ENCODE data around the gene CDK18.
"Not testable (repeated sequence)": the region's sequence is repeated elsewhere in the genome, so short reads cannot be mapped to it uniquely, and the experiment has no call there.

CDK18 gene

DNA sequence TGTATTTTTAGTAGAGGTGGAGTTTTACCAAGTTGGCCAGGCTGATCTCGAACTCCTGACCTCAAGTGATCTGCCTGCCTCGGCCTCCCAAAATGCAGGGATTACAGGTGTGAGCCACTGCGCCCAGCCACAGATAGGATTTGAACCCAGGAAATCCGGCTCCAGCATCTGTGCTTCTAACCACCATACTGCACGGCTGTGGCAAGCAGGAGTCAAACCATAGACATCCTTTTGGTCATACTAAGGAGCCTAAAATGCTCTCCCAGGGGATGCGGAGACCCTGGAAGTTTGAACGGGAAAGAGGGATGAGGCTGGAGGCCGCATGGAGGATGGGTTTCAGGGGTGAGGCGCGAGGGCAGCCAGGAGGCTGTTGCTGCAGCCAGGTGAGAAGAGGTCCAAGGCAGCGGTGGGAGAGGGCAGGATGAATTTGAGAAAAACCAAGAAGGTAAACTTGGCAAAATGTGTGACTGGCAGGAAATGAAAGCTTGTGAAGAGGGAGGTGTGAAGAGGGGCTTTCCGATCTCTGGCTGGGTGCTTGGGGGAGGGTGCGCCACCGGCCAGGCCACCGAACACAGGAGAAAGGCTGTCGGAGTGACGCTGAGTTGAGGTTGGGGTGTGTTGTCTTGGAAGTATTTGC is 24.0 kb upstream of the CDK18 start:
- peak in 1 of 2 donors; percentile 38 for DNase-seq (ENCODE audit: extremely low read depth in 1 of 2, low read depth in 1 of 2)

DNA sequence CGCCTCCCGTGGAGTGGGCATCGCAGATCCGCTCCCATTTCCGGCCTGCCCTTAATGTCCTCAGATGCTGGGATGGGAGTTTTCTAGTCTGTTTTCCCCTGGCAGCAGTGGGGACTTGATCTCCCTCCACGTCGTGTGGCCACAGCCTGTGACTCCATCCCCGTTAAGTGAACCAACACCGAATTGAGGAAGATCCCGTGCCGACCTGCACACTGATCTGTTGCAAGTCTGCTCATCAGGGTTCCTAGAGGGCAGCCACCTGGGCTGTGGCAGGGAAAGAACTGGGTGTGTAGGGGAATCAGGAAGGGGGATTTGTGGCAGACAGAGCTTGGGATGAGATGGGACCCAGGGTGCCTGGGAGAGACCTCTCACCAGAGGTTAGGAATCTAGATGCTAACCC is 23.3 kb upstream of the CDK18 start:
- DNase-seq (ENCODE audit: extremely low read depth in 1 of 2, low read depth in 1 of 2), result no peak

DNA sequence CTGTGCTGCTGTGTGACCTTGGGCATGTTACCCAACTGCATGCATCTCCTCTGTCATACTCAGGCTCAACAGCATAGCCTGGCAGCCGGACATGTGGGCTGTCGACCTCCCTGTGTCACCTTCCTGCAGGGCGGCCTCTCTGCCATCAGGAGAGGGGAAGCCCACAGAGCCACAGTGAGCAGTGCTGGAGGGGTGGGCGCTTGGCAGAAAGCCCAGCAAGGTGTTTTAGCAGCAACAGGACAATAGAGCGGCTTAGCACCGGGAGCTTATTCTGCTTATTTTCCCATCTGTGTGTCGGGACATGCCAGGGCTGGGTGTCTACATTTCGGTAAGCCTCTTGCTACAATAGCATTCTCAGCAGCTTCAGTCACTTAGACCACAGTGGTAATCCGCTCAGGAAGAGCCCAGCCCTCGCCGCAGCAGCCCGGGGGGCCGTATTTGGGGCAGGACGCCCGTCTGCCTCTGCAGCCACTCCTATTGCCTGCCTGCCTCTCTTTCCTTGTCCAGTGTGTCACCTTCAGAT is 22.8 kb upstream of the CDK18 start:
- no peak for DNase-seq (ENCODE audit: extremely low read depth in 1 of 2, low read depth in 1 of 2)

DNA sequence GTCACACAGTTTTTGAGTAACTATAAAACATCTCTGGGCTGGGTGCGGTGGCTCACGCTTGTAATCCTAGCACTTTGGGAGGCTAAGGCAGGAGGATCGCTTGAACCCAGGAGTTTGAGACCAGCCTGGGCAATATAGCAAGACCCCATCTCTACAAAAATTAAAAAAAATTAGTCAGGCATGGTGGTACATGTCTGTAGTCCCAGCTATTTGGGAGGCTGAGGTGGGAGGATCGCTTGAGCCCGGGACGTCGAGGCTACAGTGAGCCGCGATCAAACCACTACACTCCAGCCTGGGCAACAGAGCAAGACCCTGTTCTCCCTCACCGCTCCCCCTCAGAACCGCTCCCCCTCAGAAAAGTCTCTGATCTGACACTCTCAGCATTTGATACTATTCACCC is 21.9 kb upstream of the CDK18 start:
- not testable (repeated sequence) for DNase-seq (ENCODE audit: extremely low read depth in 1 of 2, low read depth in 1 of 2)

DNA sequence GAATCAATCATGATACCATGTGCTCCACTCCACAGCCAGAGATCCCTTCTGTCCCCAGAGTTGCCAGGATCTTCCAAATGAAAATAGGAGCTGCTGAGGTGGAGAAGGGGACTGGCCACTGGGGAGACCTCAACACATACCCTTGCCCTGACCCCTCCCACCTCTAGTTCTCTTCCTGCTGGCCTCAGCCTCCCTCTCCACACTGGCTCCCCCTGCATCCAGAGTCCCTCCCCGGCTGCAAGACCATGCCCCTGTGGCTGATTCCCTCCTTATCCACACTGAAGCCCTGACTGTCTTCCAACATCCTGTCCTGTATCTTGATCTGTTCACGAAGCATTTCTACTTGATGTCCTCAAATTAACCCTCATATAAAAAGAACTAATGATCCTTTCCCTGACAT is 21.1 kb upstream of the CDK18 start:
- DNase-seq (ENCODE audit: extremely low read depth in 1 of 2, low read depth in 1 of 2), result no peak

DNA sequence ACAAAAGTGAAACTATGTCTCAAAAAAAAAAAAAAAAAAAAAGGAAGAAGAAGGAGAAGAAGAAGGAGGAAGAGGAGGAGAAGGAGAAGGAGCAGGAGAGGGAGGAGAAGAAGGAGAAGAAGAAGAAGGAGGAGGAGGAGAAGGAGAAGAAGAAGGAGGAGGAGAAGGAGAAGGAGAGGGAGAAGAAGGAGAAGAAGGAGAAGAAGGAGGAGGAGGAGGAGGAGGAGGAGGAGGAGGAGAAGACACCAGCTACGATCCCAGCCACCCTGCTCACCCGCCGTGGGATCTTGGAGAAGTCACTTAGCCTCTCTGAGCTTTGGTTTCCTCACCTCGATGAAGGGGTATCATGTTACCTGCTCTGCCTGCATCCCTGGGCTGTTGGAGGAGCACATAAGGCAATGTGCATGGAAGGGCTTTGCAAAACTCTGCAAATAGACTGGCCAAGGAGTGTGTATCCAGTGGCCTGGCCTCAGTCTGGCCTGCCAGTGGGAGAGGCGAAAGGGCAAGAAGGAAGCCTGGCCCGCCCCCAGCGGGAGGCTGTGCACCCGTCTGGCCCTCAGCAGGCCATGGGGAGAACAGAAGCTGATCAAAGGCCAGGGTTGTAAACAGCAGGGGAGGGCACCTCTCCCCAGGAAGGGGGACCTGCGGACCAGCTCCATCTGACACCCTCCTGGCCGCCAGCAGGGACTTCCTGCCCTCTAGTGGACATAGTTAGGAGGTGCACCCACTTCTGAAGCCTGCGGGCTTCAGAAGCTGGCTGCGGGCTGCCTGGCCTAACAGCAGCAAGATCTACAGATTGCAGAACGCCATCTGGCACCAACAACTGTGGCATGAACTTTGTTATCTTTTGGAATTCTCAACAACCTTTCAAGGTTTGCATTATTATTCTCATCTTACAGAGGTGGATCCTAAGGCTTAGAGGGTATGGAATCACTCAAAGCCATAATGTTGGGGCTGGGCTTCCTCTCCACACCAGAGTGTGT is 19.2 kb upstream of the CDK18 start:
- peak; percentile 36 to 45 for DNase-seq (ENCODE audit: extremely low read depth in 1 of 2, low read depth in 1 of 2)

DNA sequence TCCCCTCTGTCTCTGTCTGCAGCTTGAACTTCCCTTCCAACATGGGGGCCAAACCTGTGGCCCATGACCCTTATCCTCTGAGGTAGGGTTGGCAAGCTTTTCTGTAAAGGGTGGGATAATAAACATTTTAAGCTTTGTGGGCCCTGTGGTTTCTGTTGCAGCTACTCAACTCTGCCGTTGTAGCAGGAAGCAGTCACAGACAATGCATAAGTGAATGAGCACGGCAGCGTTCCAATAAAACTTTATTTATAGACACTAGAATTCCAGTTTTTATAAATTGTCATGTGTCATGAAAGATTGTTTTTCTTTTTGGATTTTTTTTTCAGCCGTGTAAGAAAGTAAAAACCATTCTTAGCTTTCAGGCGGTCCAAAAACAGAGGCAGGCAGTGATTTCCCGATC is 18.2 kb upstream of the CDK18 start:
- no peak for DNase-seq (ENCODE audit: extremely low read depth in 1 of 2, low read depth in 1 of 2)

DNA sequence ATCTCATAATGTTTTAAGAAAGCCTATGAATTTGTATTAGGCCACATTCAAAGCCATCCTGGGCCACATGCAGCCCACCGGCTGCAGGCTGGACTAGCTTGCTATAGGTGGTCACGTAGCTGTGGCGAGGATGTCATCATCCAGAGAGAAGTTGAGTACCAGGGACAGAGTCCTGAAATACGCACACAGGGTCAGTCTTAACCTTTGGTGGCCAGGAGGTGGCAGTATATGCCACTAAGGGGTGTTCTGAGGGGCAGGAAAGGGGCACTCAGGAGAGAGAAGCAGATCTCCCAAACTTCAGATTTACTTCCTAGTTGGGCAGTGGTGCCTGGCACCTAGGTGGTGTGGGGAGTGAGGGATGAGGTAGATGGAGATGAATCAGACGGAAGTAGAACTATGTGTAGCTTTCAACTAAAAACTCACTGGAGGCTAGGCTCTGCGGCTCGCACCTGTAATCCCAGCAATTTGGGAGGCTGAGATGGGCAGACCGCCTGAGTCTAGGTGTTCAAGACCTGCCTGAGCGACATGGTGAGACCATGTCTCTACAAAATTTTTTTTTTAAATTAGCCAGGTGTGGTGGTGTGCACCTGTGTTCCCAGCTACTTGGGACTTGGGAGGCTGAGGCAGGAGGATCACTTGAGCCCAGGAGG is 16.3 kb upstream of the CDK18 start:
- DNase-seq (ENCODE audit: extremely low read depth in 1 of 2, low read depth in 1 of 2), result no peak

DNA sequence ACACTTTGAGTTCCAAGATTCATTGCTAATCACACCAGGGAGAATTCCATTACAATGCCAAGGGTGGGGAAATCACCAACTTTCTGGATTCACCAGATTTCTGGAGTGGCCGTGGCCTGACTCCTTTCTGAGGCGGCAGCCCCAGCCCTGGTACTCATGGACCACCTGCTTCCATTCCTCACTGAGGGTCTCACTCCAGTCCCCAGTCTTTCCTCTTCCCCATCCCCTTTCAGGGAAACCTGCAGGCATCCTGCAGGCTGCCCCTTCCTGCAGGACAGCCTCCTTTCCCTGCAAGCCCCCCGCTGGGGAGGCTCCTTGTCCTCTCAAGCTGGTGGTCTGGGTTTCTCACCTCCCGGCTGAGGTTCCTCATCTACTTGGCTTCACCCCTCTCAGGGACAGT is 12.7 kb upstream of the CDK18 start:
- no peak for DNase-seq (ENCODE audit: extremely low read depth in 1 of 2, low read depth in 1 of 2)

DNA sequence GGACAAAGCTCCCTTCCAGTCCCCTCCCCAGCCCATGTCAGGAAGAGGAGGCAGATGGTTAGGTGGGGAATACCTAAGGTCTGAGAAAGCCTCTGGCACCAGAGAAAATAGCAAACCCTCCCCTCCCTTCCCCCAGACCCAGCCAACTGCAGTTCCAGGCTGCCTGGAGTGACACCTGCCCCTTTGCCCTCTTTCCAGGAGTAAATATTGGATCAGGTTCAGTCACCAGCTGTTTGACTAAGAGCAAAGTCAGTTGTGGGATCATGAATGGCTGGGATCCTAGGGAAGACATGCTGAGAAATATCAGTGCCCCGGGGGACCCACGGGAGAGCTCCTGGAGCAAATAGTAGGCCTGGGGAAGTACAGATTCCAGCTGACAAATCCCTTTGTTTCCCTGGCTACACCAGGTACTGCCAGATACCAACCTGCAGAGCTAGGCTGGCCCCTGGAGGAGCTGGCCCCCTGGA is 12.2 kb upstream of the CDK18 start:
- DNase-seq (ENCODE audit: extremely low read depth in 1 of 2, low read depth in 1 of 2), result no peak

DNA sequence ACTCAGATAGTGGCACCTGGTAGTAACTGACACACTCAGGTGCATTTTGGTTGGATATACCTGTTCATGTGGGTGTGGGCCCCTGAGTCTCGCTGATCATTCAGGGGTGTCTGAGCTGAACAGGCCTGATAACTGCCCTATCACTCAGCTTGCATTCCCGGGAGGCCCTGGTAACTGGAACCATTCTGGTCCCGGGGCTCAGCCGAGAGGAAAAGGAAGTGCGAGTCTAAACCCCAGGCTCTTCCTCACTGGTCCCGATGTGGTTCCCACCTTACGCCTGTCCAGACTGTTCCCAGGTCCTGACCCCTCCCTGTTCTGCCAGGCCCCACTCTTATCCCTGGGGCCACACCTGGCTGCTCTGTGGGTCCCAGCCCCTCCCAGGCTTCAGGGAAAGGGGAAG is 11.7 kb upstream of the CDK18 start:
- DNase-seq (ENCODE audit: extremely low read depth in 1 of 2, low read depth in 1 of 2), result no peak

DNA sequence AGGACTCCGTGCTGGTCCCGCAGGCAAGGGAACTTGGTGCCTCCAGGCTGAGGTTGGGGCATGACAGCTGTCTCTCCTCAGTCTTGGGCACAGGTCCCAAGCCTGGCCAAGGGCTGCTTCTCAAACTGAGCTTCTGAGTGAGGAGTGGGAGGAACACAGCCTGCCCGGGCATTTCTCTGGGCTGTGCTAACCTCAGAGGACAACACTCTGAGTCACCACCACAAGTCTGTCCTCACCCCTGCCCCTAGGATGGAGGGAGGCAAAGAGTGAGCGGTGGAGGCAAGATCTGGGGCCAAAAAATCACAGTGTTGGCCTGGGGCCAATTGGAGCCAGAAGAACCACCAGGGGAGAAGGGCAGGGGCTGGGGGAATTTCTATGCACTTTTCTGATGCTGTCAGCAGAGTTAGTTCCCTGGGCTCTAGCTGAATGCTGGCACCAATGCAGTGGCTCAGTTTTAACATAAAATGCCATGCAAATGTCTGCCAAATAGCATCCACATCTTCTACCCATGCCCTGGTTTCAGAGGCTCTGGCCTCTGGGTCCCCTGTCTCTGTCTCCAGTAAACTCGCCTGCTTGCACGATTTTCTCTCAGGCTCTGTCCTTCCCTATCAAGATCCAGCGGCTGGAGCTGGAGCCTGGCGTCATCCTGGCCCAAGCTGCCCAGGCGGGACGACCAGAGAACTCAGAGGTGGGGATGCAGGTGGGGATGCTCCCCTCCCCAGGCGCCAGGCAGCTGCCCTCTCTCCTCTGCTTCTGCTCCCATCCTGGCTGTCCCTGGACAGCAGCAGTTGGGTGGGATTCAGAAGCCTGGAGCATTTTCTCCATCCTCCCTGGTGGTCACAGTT is 11.0 kb upstream of the CDK18 start:
- DNase-seq (ENCODE audit: extremely low read depth in 1 of 2, low read depth in 1 of 2), result no peak

DNA sequence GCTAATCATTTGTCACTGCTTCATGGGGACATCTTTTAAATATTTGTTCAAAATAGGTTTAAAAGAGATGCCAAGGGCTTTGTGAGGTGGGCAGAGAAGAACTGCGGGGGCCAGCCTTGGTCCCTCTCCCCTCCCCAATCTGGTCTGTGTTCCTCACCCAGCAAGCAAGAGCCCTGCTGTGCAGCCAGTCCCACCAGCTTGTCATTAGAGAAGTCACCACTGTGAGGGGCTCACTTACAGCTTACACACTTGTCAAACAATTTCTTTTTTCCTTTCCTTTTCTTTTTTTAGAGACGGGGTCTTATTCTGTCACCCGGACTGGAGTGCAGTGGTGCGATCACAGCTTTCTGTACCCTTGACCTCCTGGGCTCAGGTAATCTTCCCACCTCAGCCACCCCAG is 10.4 kb upstream of the CDK18 start:
- DNase-seq (ENCODE audit: extremely low read depth in 1 of 2, low read depth in 1 of 2), result no peak

DNA sequence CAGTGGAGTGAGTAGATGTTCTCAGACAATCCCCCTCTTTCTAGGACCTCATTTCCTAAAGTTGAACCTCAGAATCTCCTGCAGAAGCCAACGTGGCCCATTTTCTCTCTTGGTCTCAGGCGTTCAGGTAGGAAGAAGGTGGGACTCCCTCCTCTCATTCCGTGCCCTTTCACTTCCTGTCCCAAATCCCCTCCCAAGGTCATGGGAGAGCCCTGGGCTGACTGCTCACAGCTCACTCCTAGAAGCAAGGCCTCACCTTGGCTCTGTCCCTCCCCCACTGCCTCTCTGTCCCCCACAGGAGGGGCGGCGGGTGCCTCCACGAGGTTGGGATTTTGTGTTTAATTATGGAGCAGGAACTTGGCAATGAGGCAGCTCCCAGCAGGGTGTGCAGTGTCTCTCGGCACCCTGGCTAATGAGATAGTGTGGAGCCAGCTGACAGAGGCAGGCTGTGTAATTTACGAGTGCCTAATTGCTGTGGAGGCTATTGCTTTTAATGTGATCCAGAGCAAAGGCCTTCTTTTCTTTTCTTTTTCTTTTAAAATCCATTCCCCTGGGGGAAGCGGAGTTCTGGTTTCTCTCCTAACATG is 9.1 kb upstream of the CDK18 start:
- no peak for DNase-seq (ENCODE audit: extremely low read depth in 1 of 2, low read depth in 1 of 2)

DNA sequence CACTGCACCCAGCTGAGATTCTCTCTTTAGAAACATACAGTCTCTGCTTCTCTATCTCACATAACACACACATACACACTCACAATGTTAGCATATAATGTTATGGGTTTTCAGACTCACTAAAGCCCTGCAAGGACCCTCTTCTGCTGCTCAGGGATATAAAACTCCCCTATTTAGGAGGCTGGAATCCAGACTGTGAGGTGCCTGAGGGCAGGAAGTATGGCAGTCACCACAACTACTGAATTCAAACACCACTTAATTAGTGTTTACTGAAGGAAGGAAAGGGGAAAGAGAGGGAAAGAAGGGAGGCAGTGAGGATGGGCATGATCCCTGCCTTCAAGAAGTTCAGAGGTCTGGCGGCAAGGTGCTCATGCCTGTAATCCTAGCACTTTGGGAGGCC is 7.8 kb upstream of the CDK18 start:
- no peak for DNase-seq (ENCODE audit: extremely low read depth in 1 of 2, low read depth in 1 of 2)

DNA sequence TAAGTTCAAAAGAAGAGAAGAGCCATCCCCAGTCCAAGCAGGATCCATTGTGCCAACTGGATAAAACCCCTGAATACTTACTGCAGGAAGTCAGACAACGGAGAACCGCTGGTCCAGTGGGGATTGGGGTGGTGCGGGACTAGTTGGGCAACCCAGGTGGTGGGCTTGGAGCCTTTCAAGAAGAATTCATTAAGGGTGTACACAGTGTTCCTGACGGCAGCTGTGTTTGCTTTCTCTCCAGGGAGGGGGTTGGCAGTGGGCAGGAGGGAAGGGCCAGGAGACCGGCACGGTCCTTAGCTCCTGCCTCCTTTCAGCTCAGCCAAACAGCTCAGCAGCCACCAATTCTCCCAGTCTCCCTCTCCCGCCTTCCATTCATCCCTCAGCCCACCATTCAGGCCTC is 7.1 kb upstream of the CDK18 start:
- no peak for DNase-seq (ENCODE audit: extremely low read depth in 1 of 2, low read depth in 1 of 2)

DNA sequence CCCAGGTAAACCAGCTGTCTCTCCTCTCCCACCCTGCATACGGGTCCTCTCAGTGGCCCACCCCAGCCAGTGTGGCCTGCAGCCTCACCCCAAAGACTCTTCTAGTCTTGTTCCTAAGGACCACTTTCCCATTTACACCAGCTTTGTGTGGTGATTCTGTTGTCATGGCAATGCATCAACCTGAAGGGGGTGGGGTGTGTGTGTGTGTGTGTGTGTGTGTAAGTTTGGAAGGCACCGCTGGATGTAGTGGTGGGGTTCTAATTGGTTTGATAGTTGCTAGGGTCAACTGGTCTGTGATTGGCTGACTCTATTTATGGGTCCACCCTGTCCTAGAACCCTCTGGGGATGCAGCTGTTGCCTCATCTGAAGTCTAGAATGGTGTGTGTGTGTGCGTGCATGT is 4.7 kb upstream of the CDK18 start:
- no peak for DNase-seq (ENCODE audit: extremely low read depth in 1 of 2, low read depth in 1 of 2)

DNA sequence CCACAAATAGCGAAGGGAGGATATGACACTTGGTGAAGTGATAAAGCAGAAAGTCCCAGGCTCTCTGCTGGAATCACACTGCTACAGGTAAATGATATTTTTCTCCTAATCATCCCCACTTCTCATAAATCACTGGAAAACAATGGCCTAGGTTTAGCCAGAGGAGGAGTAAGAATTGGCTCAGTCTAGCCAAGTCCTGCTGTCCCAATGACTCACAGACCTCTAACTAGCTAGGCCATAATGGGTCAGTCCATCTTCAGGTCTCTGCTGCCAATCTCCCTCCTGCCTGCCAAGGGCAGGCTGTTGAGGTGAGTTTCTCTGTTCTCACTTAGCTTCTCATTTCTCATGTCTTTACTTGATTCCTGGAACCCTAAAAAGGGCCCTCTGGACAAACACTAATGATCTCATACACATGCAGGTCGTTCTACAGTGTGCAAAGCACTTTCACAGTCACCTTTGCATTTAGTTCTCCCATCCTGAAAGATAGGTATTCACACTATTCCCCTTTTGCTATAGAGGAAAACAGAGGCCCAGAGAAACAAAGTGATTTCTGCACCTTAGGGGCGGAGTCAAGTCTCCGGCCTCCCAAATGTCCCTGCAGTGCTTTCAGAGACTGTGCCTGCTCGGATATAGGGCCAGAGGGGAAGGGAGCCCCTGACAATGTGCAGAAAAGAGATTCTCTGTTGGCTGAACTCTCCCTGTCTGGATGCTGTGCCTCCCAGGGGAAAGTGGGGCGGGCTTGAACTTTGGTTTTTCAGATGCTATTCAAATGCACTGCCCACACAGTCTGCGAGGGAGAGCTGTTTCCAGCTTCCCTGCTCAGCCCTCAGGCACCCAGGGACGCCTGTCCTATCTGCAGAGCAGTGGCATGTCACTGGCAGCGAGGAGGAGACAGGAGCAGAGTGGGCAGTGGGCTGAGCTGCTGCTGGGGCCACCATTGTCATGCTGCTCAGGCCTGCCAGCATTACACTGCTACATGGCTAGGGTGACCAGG is 3.9 kb upstream of the CDK18 start:
- DNase-seq (ENCODE audit: extremely low read depth in 1 of 2, low read depth in 1 of 2), result no peak
